CD4-positive, alpha-beta T cell (primary cell): Measurements from ENCODE around the gene CSNK1G1. TPM values are rescaled to one million over a fixed set of nuclear protein-coding genes. Genes with fewer than 3 reads are reported as not detected.
"Not testable (repeated sequence)": the region's sequence is repeated elsewhere in the genome, so short reads cannot be mapped to it uniquely, and the experiment has no call there.

ENCODE experiments used
- ATAC-seq: fragments of 200-7000 bp; cut with Tn5 transposase; one replicate; pipeline ENCODE4 v1.10.0; 2022; ENCODE audit warnings: mild to moderate bottlenecking; ENCODE audit not compliant: poor library complexity
- CTCF ChIA-PET: fragments of 350-600 bp; sonication (Branson Sonifier 250); formaldehyde crosslinking; loops from one replicate; lab custom pipeline; 2021; ENCODE audit warnings: antibody characterized with exemption, inconsistent platforms; lab: Charles Lee
- POLR2A ChIA-PET: fragments of 350-600 bp; sonication (Branson Sonifier 250); formaldehyde crosslinking; loops from one replicate; lab custom pipeline; 2021; ENCODE audit warnings: antibody characterized with exemption, inconsistent platforms; lab: Charles Lee
- DNase-seq, 14 experiments: peaks; one replicate each; pipeline ENCODE4 v3.0.0-alpha.2; 2013 to 2020; ENCODE audit warnings: mixed read lengths in 2 of 14
- H3K27ac ChIP-seq, 2 donors: one replicate each; pipeline versions ENCODE4 v1.5.1 to v1.7.0; 2013; ENCODE audit warnings: low read length in 2 of 2, low read depth in 1 of 2, mild to moderate bottlenecking in 1 of 2
- H3K27me3 ChIP-seq, 2 experiments: 1 replicate in 1 of 2; 2 replicates in 1 of 2; pipeline versions ENCODE4 v1.6.1 to v1.7.0; 2013; ENCODE audit warnings: low read length in 2 of 2, control low read depth in 1 of 2, mild to moderate bottlenecking in 1 of 2, moderate library complexity in 1 of 2; ENCODE audit not compliant: insufficient read depth in 2 of 2, control insufficient read depth in 1 of 2
- H3K36me3 ChIP-seq: one replicate; pipeline ENCODE4 v1.6.1; 2013; ENCODE audit warnings: low read length, control low read depth; ENCODE audit not compliant: insufficient read depth
- H3K4me1 ChIP-seq: one replicate; pipeline ENCODE4 v1.6.1; 2013; ENCODE audit warnings: low read length, control low read depth; ENCODE audit not compliant: insufficient read depth
- H3K4me3 ChIP-seq: one replicate; pipeline ENCODE4 v1.5.1; 2013; ENCODE audit warnings: mild to moderate bottlenecking, low read length, moderate library complexity
- H3K9me3 ChIP-seq, 2 experiments: 1 replicate in 1 of 2; 2 replicates in 1 of 2; pipeline versions ENCODE4 v1.6.1 to v1.7.0; 2013; ENCODE audit warnings: low read length in 2 of 2, mild to moderate bottlenecking in 2 of 2, control low read depth in 1 of 2, moderate library complexity in 1 of 2; ENCODE audit not compliant: control insufficient read depth in 1 of 2, insufficient read depth in 1 of 2
- H3K27ac Mint-ChIP-seq: one replicate; pipeline ENCODE4 v1.8.0; 2020; ENCODE audit warnings: mixed read lengths
- H3K27me3 Mint-ChIP-seq: one replicate; pipeline ENCODE4 v1.8.0; 2021; ENCODE audit warnings: mixed read lengths
- H3K36me3 Mint-ChIP-seq: one replicate; pipeline ENCODE4 v1.8.0; 2021; ENCODE audit warnings: low read depth, mixed read lengths
- H3K4me1 Mint-ChIP-seq: one replicate; pipeline ENCODE4 v1.8.0; 2021; ENCODE audit warnings: low read depth, mixed read lengths
- H3K4me3 Mint-ChIP-seq: one replicate; pipeline ENCODE4 v1.8.0; 2020; ENCODE audit warnings: mild to moderate bottlenecking, mixed read lengths
- H3K9me3 Mint-ChIP-seq: one replicate; pipeline ENCODE4 v1.8.0; 2020; ENCODE audit warnings: mixed read lengths
- CTCF ChIP-seq: fragments of 200-600 bp; IDR thresholded peaks from one replicate; pipeline ENCODE4 v1.8.0; 2022; ENCODE audit warnings: antibody characterized with exemption, mild to moderate bottlenecking
- intact Hi-C, 2 experiments: fragments of 100-400 bp; cut with DNase I in 1 of 2; cut with micrococcal nuclease in 1 of 2; formaldehyde crosslinking; loops; one replicate each; pipeline versions ENCODE4 v1.15.1 to v1.9.0; 2023 to 2025; cut with DNase I, micrococcal nuclease
- total RNA-seq, 174 experiments: library from RNA in 2 of 174; stranded (reverse) in 2 of 174; gene quantifications; one replicate each; pipeline ENCODE4 v1.2.3 and lab custom pipeline; 2021 to 2026

Gene CSNK1G1
- total RNA-seq, 2 experiments from 2014 or later, result 12.2 to 13.7 TPM

GRCh38 chr15:64333516-64333915 is 22.5 kb downstream of the CSNK1G1 start:
- Histone ChIP-seq H3K4me1 (peaks cover 5% of the 10 kb centered on the region), H3K36me3 (no peaks in the 10 kb centered on the region), H3K27ac (no peak overlapping the region), H3K4me3 (no peak overlapping the region), H3K27me3 (no peaks in the 10 kb centered on the region), H3K9me3 (no peaks in the 10 kb centered on the region)
- intact Hi-C loops, result no loop called here
- Mint-ChIP-seq H3K4me3 (no peak overlapping the region), H3K27me3 (no peaks in the 10 kb centered on the region), H3K9me3 (no peaks in the 10 kb centered on the region), H3K4me1 (peaks cover 36% of the 10 kb centered on the region), H3K27ac (peak overlapping the region; percentile 16), H3K36me3 (peaks cover 12% of the 10 kb centered on the region)
- no peak for TF ChIP-seq CTCF
- CTCF ChIA-PET, result interaction anchor here (0.7 to 1.8 kb wide), 3 partner anchors 10 to 474 kb away, joined by 3 to 5 read pairs (median 4); partner anchors contain the start of gene CSNK1G1
- POLR2A ChIA-PET, result interaction anchor here (2.0 kb wide), 1 partner anchor 54 kb away, joined by 10 read pairs; the partner anchor contains the start of gene TRIP4
- ATAC-seq (no peak), DNase-seq (peak in 1 of 14 experiments; percentile 10)

- H3K27ac Mint-ChIP-seq, H3K9me3 ChIP-seq: not testable (repeated sequence)
- peaks cover 30% of the 10 kb centered on the region for H3K4me1 Mint-ChIP-seq
Observed at GRCh38 chr15:64331668-64332067, 24.3 kb downstream of the CSNK1G1 start.

GRCh38 chr15:64326975-64327374 is 29.0 kb downstream of the CSNK1G1 start:
- H3K27ac ChIP-seq, ATAC-seq, H3K27ac Mint-ChIP-seq, H3K36me3 ChIP-seq, H3K4me3 Mint-ChIP-seq, H3K4me1 ChIP-seq, intact Hi-C loops, H3K9me3 ChIP-seq, POLR2A ChIA-PET, H3K27me3 Mint-ChIP-seq, H3K9me3 Mint-ChIP-seq, DNase-seq, H3K27me3 ChIP-seq, H3K4me3 ChIP-seq, H3K36me3 Mint-ChIP-seq, H3K4me1 Mint-ChIP-seq: not testable (repeated sequence)
- CTCF ChIA-PET, result interaction anchor here (0.6 kb wide), 1 partner anchor 31 kb away, joined by 3 read pairs; no protein-coding TSS in a partner anchor

More at GRCh38 chr15:64331668-64332067, 24.3 kb downstream of the CSNK1G1 start:
- CTCF ChIA-PET, POLR2A ChIA-PET, H3K27ac ChIP-seq, H3K4me3 ChIP-seq, H3K27me3 Mint-ChIP-seq, H3K4me1 ChIP-seq, intact Hi-C loops, H3K9me3 Mint-ChIP-seq, H3K36me3 Mint-ChIP-seq, H3K4me3 Mint-ChIP-seq, H3K36me3 ChIP-seq, ATAC-seq, H3K27me3 ChIP-seq, DNase-seq: not testable (repeated sequence)

GRCh38 chr15:64326458-64326857 is 29.5 kb downstream of the CSNK1G1 start:
- ATAC-seq, result not testable (repeated sequence)

More at GRCh38 chr15:64326458-64326857, 29.5 kb downstream of the CSNK1G1 start:
- H3K27ac ChIP-seq, H3K9me3 Mint-ChIP-seq, H3K4me1 ChIP-seq, DNase-seq, H3K4me3 ChIP-seq, H3K36me3 ChIP-seq, H3K4me3 Mint-ChIP-seq, intact Hi-C loops, H3K27ac Mint-ChIP-seq, H3K27me3 Mint-ChIP-seq, H3K4me1 Mint-ChIP-seq, H3K27me3 ChIP-seq, H3K36me3 Mint-ChIP-seq, H3K9me3 ChIP-seq, POLR2A ChIA-PET: not testable (repeated sequence)
- CTCF ChIA-PET, result interaction anchor here (0.6 kb wide), 1 partner anchor 30 kb away, joined by 3 read pairs; no protein-coding TSS in a partner anchor
